SIG-M5 treated with dmso at 0.1 percent for 504 hours (cell line): ENCODE measurements around the gene BLTP2.

ENCODE experiments used
- DNase-seq: peaks from one replicate; lab custom pipeline; 2025; ENCODE audit not compliant: unreplicated experiment; lab: John Stamatoyannopoulos, UW

BLTP2 gene

DNA sequence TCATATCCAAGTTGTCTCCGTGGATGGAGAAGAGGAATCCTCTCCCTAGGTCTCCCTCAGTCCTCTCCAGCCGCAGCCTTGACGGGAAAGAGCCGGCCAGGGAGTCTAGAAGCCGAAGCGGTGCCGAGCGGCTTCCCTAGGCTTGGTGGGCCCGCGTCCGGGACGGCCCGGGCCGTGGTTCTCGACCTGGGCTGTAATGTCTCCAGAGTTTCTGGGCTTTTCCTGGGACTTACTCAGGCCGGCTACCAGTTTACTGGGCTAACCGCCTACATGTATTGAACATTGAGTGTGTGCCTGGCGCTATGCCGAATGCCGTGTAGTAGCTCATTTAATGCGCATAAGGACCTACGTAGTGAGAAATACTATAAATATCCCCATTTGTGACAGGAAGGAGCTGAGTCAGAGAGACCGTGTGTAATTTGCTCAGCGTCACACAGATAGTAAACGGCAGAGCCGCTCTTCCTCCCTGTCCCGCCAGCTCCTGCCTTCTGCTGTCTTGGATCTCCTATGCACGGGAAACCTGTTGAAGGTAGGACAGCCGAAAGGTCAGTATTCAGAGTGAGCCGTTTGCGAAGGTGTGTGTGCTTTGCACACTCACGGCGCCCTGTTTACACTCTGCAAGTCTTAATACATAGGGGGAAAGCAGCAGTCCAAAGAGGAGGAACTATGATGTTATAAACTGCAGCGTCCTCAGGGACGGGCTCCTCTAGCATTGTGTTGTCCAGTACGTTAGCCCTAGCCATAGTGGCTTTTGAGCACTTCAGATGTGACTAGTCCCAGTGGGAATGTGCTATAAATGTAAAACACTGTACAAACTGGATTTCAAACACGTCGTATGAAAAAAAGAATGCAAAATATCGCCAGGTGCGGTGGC lies 45.4 kb downstream of the BLTP2 start:
- DNase-seq: peak; percentile 94

DNA sequence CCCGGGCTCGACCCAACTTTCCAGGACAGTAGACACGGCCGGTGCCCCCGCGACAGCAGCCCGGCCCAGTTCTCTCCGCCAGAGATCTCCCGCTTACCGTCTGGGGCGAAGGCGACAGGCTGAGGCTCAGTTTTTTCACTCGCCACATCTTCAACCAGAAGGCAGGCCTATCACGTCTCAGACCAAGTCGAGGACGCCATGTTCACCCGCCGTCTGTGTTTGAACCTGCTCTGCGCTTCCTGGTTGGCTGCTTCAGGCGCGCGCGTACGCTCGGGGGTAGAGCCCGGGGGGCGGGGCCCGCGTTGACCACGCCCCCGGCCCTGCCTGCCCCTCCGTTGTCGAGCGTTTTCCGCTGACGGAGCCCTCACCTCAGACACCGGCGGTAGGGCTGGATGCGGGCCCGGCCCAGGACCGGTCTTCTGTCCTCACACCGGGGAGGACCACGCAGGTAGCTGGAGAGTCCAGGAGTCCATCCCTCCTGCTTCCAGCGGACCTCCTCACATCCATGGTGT lies 46.1 kb downstream of the BLTP2 start, which contains the start of gene SPAG5:
Gene SPAG5, minus strand, starts transcription at position 227 of the 512 bp plus-strand sequence. Its CDS starts 79 bp downstream, at position 148.
- DNase-seq: peak; percentile 91

DNA sequence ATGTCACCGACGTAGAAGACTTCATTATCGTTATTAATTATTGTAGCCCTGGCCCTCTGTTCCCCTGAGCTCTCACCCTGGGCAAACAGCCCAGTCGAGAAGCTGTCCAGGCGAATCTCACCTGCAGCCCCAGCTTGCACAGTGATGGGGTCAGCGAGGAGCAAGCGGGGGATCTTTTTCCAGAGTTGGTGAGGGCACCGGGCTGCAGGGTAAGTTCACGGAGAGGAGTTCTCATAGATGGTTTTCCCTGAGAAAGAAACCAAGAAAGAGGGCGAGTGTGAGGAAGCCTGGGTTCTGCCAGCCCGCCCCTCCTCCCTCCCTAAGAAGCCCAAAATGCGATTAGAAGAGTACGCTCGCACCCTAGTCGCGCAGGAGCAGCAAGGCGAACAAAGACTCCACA lies 46.6 kb downstream of the BLTP2 start:
- no peak for DNase-seq

DNA sequence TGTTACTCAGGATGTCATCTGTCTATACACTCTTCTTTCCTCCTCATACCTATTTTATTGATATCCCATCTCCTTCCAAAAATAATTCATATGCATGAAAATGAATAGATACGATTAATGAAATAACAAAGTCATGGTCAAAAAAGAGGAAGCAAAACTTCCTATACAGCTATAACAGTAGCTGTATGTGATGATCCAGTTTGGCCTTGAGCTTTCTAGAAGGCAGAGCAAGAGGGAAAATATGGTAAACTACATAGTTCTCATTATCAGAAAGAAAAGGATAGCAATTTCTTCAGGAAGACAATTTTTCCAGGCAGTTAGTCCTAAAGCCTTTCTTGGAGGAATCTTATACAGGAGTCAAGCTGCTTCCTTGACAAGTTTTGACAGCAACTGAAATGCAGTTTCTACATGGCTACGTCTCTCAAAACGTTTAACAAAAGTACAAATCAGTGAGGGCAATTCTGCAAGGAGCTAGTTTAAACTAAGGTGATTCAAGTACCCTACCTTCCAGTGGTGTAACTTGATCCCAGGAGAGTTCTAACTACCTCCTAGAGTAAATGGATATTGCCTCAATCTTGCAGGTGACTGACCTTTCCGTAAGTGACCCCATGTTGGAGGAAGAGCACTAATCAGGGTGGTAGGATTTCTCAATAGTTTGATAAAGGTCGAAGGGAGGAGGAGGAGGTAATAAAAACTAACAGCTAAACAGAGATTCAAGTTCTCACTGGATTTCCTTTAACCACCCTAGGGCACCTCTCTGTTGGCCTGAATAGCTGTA lies 47.2 kb downstream of the BLTP2 start:
- peak; percentile 31 for DNase-seq
